ENCODE results near the gene SETSIP. TPM values are rescaled to one million over a fixed set of nuclear protein-coding genes. Genes with fewer than 3 reads are reported as not detected.

SETSIP gene
- total RNA-seq, 4 donors from 2014 or later = not detected

DNA sequence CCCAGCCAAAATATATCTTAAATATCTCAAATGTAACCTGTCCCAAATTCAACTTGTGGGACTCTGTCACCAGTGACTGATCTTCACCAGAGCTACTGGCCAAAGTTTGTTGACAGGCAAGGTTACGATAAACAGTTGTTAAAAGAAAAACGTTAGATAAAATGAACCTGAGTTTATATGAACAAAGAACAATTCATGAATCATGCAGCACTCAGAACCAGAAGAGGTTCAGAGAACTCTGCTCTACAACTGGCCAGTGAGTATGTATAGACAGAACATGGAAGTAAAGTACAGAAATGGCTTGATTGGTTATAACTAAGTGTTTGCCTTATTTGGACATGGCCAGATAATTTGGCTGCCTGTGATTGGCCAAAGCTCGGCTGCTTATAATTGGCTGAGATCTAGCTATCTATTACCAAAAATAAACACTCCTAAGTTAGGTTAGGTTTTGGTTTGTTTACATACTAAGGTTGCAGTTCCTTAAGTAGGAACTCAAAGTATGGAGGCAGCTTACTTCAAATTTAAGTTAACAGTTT, 30.4 kb upstream of the SETSIP start:
- Histone ChIP-seq H3K4me3 (no peak overlapping the region), H3K27me3 (no peaks in the 10 kb centered on the region), H3K4me1 (no peaks in the 10 kb centered on the region), H3K27ac (no peak overlapping the region), H3K36me3 (peaks cover 12% of the 10 kb centered on the region), H3K9me3 (no peaks in the 10 kb centered on the region)
- WGBS = 90% methylated on average over 3 of the region's 3 CpGs
- TF ChIP-seq POLR2A (IDR thresholded peaks at IDR 0.05) (no peak), EP300 (IDR thresholded peaks at IDR 0.05) (no peak), POLR2AphosphoS5 (IDR thresholded peaks at IDR 0.05) (no peak)
- TF ChIP-seq, protein P1, sequence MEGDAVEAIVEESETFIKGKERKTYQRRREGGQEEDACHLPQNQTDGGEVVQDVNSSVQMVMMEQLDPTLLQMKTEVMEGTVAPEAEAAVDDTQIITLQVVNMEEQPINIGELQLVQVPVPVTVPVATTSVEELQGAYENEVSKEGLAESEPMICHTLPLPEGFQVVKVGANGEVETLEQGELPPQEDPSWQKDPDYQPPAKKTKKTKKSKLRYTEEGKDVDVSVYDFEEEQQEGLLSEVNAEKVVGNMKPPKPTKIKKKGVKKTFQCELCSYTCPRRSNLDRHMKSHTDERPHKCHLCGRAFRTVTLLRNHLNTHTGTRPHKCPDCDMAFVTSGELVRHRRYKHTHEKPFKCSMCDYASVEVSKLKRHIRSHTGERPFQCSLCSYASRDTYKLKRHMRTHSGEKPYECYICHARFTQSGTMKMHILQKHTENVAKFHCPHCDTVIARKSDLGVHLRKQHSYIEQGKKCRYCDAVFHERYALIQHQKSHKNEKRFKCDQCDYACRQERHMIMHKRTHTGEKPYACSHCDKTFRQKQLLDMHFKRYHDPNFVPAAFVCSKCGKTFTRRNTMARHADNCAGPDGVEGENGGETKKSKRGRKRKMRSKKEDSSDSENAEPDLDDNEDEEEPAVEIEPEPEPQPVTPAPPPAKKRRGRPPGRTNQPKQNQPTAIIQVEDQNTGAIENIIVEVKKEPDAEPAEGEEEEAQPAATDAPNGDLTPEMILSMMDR (IDR thresholded peaks at IDR 0.05) = no peak
- DNase-seq (ENCODE audit: low spot score in 2 of 2) = no peak

DNA sequence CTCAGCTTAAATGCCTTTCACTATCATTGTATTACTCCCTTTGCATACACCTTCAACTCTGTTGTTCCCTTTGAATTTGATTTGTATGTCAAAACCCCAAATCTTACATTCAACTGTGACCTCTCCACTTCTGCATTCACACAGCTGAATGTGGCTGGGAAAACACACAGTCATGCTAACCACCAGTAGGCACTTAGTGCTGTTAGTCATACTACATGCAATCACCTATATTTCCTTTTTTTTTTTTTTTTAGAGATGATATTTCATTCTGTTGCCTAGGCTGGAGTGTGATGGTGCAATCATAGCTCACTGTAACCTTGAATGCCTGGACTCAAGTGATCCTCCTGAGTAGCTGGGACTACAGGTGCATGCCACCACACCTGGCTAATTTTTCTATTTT, 21.1 kb upstream of the SETSIP start:
- no peaks in the 10 kb centered on the region for H3K4me1 ChIP-seq
- no peak overlapping the region for H3K4me3 ChIP-seq
- no peak for DNase-seq (ENCODE audit: low spot score in 2 of 2)

DNA sequence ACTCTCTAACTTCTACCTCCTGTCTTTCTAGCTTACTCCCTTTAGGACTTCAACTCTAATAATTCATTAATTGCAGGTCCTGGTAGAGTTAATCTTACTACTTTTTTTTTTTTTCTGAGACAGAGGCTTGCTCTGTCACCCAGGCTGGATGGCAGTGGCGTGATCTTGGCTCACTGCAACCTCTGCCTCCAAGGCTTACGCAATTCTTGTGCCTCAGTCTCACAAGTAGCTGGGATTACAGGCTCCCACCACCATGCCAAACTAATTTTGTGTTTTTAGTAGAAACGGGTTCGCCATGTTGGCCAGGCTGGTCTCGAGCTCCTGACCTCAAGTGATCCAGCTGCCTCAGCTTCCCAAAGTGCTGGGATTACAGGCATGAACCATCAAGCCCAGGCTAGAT, 20.7 kb upstream of the SETSIP start:
- Histone ChIP-seq H3K9me3 (no peaks in the 10 kb centered on the region), H3K27ac (no peak overlapping the region), H3K36me3 (peaks cover 6% of the 10 kb centered on the region), H3K27me3 (no peaks in the 10 kb centered on the region), H3K4me3 (no peak overlapping the region), H3K4me1 (no peaks in the 10 kb centered on the region)
- WGBS = 76% methylated on average over 5 of the region's 5 CpGs
- TF ChIP-seq POLR2AphosphoS5 (IDR thresholded peaks at IDR 0.05) (no peak), POLR2A (IDR thresholded peaks at IDR 0.05) (no peak), EP300 (IDR thresholded peaks at IDR 0.05) (no peak)
- TF ChIP-seq, protein P1 (IDR thresholded peaks at IDR 0.05) = no peak
- DNase-seq (ENCODE audit: low spot score in 2 of 2) = no peak

More for the DNA sequence above, 21.1 kb upstream of the SETSIP start:
- Histone ChIP-seq H3K36me3 (peaks cover 6% of the 10 kb centered on the region), H3K27me3 (no peaks in the 10 kb centered on the region), H3K27ac (no peak overlapping the region), H3K9me3 (no peaks in the 10 kb centered on the region)
- TF ChIP-seq, protein P1 (IDR thresholded peaks at IDR 0.05) = no peak
- no peak for TF ChIP-seq POLR2AphosphoS5 (IDR thresholded peaks at IDR 0.05)
- TF ChIP-seq EP300 (IDR thresholded peaks at IDR 0.05) = no peak
- no peak for TF ChIP-seq POLR2A (IDR thresholded peaks at IDR 0.05)

DNA sequence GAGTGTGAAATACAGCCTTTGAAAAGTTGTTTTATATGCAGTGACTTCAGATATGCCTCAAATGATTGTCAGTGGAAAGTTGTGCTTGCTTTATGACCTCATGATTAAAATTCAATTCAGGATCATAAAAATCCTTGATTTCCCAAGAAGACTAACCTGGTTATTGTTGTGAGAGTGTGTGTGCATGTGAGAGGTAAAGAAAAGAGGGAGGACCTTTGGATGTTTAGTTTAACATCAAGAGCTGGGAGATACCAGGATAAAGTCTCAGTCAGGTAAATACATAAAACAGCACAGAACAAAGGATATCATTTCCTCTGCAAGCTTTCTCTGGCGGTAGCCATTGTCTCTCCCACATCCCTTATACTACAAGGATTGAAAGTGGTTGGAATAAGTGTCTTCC, 19.4 kb upstream of the SETSIP start:
- H3K27ac ChIP-seq = no peak overlapping the region
- peaks cover 6% of the 10 kb centered on the region for H3K36me3 ChIP-seq
- no peaks in the 10 kb centered on the region for H3K4me1 ChIP-seq
- no peak for DNase-seq (ENCODE audit: low spot score in 2 of 2)
- no peaks in the 10 kb centered on the region for H3K9me3 ChIP-seq
- TF ChIP-seq POLR2A (IDR thresholded peaks at IDR 0.05) (no peak), EP300 (IDR thresholded peaks at IDR 0.05) (no peak), POLR2AphosphoS5 (IDR thresholded peaks at IDR 0.05) (no peak)
- TF ChIP-seq, protein P1 (IDR thresholded peaks at IDR 0.05) = no peak
- WGBS = 95% methylated on average over 1 of the region's 1 CpG
- no peak overlapping the region for H3K4me3 ChIP-seq
- H3K27me3 ChIP-seq = no peaks in the 10 kb centered on the region

DNA sequence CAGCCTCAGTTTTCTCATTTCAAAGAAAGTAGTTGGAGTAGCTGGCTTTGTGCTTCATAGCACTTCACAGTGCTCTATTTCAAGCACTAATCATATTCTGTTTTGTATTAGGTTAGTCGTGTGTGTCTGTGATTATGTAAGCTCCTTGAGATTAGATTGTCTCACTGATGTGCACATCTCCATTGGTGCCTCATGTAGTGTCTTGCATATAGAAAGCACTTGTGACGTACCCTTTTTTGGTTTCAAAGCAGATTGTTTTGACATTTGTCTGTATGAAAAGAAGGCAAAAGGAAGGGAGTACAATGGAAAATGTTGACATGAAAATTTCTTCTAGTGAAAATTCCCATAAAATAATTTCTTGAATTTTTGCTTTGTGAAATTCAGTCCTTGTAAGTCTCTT, 18.9 kb upstream of the SETSIP start:
- Histone ChIP-seq H3K4me1 (no peaks in the 10 kb centered on the region), H3K4me3 (no peak overlapping the region), H3K27me3 (no peaks in the 10 kb centered on the region), H3K27ac (no peak overlapping the region), H3K9me3 (no peaks in the 10 kb centered on the region), H3K36me3 (peaks cover 6% of the 10 kb centered on the region)
- DNase-seq (ENCODE audit: low spot score in 2 of 2) = no peak
- WGBS = 68% methylated on average over 2 of the region's 2 CpGs
- TF ChIP-seq POLR2AphosphoS5 (IDR thresholded peaks at IDR 0.05) (no peak), EP300 (IDR thresholded peaks at IDR 0.05) (no peak), POLR2A (IDR thresholded peaks at IDR 0.05) (no peak)
- TF ChIP-seq, protein P1 (IDR thresholded peaks at IDR 0.05) = no peak
